ENCODE data around the gene TMEM53.

Gene TMEM53

GRCh38 chr1:44661781-44662682 lies 12.2 kb downstream of the TMEM53 start:
- no peak for DNase-seq (ENCODE audit: extremely low spot score)
- ChIA-PET POLR2A (no interaction called here), CTCF (interaction anchor here (0.6 to 1.2 kb wide), 3 partner anchors 10 to 492 kb away, joined by 3 to 4 read pairs (median 4); no protein-coding TSS in a partner anchor)
- TF ChIP-seq HDGF (IDR thresholded peaks at IDR 0.05; ENCODE audit: borderline replicate concordance) (no peak), PKNOX1 (IDR thresholded peaks at IDR 0.05) (no peak), FOXA1 (IDR thresholded peaks at IDR 0.05) (no peak), FOXK2 (IDR thresholded peaks at IDR 0.05) (no peak), FOXM1 (IDR thresholded peaks at IDR 0.05; ENCODE audit: borderline replicate concordance) (no peak), ZNF384 (IDR thresholded peaks at IDR 0.05) (no peak), CTBP1 (IDR thresholded peaks at IDR 0.05; ENCODE audit: borderline replicate concordance) (no peak), TARDBP (IDR thresholded peaks at IDR 0.05) (no peak), SP1 (IDR thresholded peaks at IDR 0.05) (no peak), ELF4 (IDR thresholded peaks at IDR 0.05) (no peak), NFRKB (IDR thresholded peaks at IDR 0.05) (no peak)

GRCh38 chr1:44660176-44660575 lies 14.1 kb downstream of the TMEM53 start:
- POLR2A ChIA-PET: no interaction called here
- TF ChIP-seq SP1 (IDR thresholded peaks at IDR 0.05) (no peak), CTBP1 (IDR thresholded peaks at IDR 0.05; ENCODE audit: borderline replicate concordance) (no peak), FOXA1 (IDR thresholded peaks at IDR 0.05) (no peak), TARDBP (IDR thresholded peaks at IDR 0.05) (no peak), ZNF384 (IDR thresholded peaks at IDR 0.05) (no peak), L3MBTL2 (conservative IDR thresholded peaks at IDR 0.05) (no peak), LEF1 (IDR thresholded peaks at IDR 0.05; ENCODE audit: borderline replicate concordance) (no peak)
- no peak for DNase-seq (ENCODE audit: extremely low spot score)
- CTCF ChIA-PET: no interaction called here

GRCh38 chr1:44659566-44659965 lies 14.7 kb downstream of the TMEM53 start:
- POLR2A ChIA-PET: interaction anchor here (1.0 kb wide), 1 partner anchor 62 kb away, joined by 3 read pairs; no protein-coding TSS in a partner anchor
- no peak for DNase-seq (ENCODE audit: extremely low spot score)
- CTCF ChIA-PET: interaction anchor here (0.8 kb wide), 1 partner anchor 13 kb away, joined by 3 read pairs; no protein-coding TSS in a partner anchor
- TF ChIP-seq NFRKB (IDR thresholded peaks at IDR 0.05): no peak
- TF ChIP-seq HDGF (IDR thresholded peaks at IDR 0.05; ENCODE audit: borderline replicate concordance): no peak
- no peak for TF ChIP-seq PKNOX1 (IDR thresholded peaks at IDR 0.05)
- no peak for TF ChIP-seq CTBP1 (IDR thresholded peaks at IDR 0.05; ENCODE audit: borderline replicate concordance)
- no peak for TF ChIP-seq TARDBP (IDR thresholded peaks at IDR 0.05)
- no peak for TF ChIP-seq ZNF384 (IDR thresholded peaks at IDR 0.05)
- TF ChIP-seq SP1 (IDR thresholded peaks at IDR 0.05): no peak
- TF ChIP-seq FOXK2 (IDR thresholded peaks at IDR 0.05): no peak
- TF ChIP-seq BHLHE40 (IDR thresholded peaks at IDR 0.05; ENCODE audit: borderline replicate concordance): no peak

- ChIA-PET POLR2A (interaction anchor here (0.6 to 1.7 kb wide), 2 partner anchors 24 to 66 kb away, joined by 3 to 5 read pairs; no protein-coding TSS in a partner anchor), CTCF (interaction anchor here (1.0 to 1.2 kb wide), 2 partner anchors 52 to 95 kb away, joined by 3 to 4 read pairs; no protein-coding TSS in a partner anchor)
- TF ChIP-seq SP1 (IDR thresholded peaks at IDR 0.05) (no peak), NFRKB (IDR thresholded peaks at IDR 0.05) (no peak), BHLHE40 (IDR thresholded peaks at IDR 0.05; ENCODE audit: borderline replicate concordance) (no peak), FOXK2 (IDR thresholded peaks at IDR 0.05) (no peak), LEF1 (IDR thresholded peaks at IDR 0.05; ENCODE audit: borderline replicate concordance) (no peak), PKNOX1 (IDR thresholded peaks at IDR 0.05) (no peak), HDGF (IDR thresholded peaks at IDR 0.05; ENCODE audit: borderline replicate concordance) (no peak), L3MBTL2 (conservative IDR thresholded peaks at IDR 0.05) (no peak), FOXA1 (IDR thresholded peaks at IDR 0.05) (no peak), ARNT (IDR thresholded peaks at IDR 0.05) (no peak), TARDBP (IDR thresholded peaks at IDR 0.05) (no peak), FOXM1 (IDR thresholded peaks at IDR 0.05; ENCODE audit: borderline replicate concordance) (no peak), SUZ12 (IDR thresholded peaks at IDR 0.05) (no peak), ZNF384 (IDR thresholded peaks at IDR 0.05) (no peak), CTBP1 (IDR thresholded peaks at IDR 0.05; ENCODE audit: borderline replicate concordance) (no peak), ELF4 (IDR thresholded peaks at IDR 0.05) (no peak)
- peak; percentile 62 for DNase-seq (ENCODE audit: extremely low spot score)
These were observed 18.7 kb downstream of the TMEM53 start for GRCh38 chr1:44655609-44656008.

DNA sequence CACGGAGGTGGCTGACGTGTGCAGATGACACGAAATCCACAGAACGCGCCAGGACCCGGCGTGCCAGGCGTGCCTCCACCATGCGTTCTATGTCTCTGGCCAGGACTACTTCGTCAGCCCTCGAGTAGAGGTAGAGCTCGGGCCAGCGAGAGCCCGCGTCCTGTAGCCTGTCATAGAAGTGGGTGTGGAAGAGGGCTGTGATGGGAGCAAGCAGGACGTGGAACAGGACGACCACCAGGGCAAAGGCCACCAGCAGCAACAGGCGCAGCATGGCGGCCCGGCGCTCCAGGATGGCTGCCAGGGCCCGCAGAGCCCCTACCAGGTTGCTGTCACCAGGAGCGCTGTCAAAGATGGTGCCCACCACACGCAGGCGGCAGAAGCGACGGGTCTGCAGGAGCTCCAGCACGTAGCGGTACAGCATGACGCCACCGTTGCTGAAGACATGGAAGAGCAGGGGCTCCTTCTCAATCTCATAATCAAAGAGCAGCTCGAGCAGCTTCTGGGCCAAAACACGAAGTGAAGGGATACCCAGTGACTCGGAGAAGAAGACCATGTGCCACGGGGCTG lies 19.6 kb downstream of the TMEM53 start:
- no peak for TF ChIP-seq PKNOX1 (IDR thresholded peaks at IDR 0.05)
- no peak for TF ChIP-seq L3MBTL2 (conservative IDR thresholded peaks at IDR 0.05)
- no peak for TF ChIP-seq CTBP1 (IDR thresholded peaks at IDR 0.05; ENCODE audit: borderline replicate concordance)
- no peak for TF ChIP-seq FOXA1 (IDR thresholded peaks at IDR 0.05)
- CTCF ChIA-PET: interaction anchor here (1.2 kb wide), 1 partner anchor 51 kb away, joined by 4 read pairs; no protein-coding TSS in a partner anchor
- DNase-seq (ENCODE audit: extremely low spot score): no peak
- POLR2A ChIA-PET: interaction anchor here (1.7 kb wide), 1 partner anchor 67 kb away, joined by 5 read pairs; no protein-coding TSS in a partner anchor
